HUES64 (cell line): Measurements from ENCODE around the gene HASPIN.
"Not testable (repeated sequence)": the region's sequence is repeated elsewhere in the genome, so short reads cannot be mapped to it uniquely, and the experiment has no call there.

ENCODE experiments used
- H3K27ac ChIP-seq: 2 replicates; pipeline ENCODE4 v1.7.0; 2013; ENCODE audit warnings: low read depth, low read length, inconsistent platforms
- H3K27me3 ChIP-seq: 2 replicates; pipeline ENCODE4 v1.6.1; 2013; ENCODE audit warnings: mild to moderate bottlenecking, low read length; ENCODE audit not compliant: insufficient read depth
- H3K36me3 ChIP-seq: 2 replicates; pipeline ENCODE4 v1.6.1; 2013; ENCODE audit warnings: mild to moderate bottlenecking, low read length; ENCODE audit not compliant: insufficient read depth
- H3K4me1 ChIP-seq: 2 replicates; pipeline ENCODE4 v1.6.1; 2013; ENCODE audit warnings: mild to moderate bottlenecking, low read length, moderate library complexity; ENCODE audit not compliant: insufficient read depth
- H3K4me3 ChIP-seq: 2 replicates; pipeline ENCODE4 v1.5.1; 2013; ENCODE audit warnings: mild to moderate bottlenecking, low read length, moderate library complexity
- H3K9ac ChIP-seq: 2 replicates; pipeline ENCODE4 v1.6.1; 2013; ENCODE audit warnings: mild to moderate bottlenecking, low read depth, low read length
- H3K9me3 ChIP-seq: 2 replicates; pipeline ENCODE4 v1.6.1; 2013; ENCODE audit warnings: low read depth, low read length; ENCODE audit not compliant: insufficient read depth
- WGBS: fragments of 150-250, 120-280 bp; methylation state at CpG from one replicate; pipeline ENCODE4 v1.1.7; 2013; ENCODE audit warnings: missing lambda C conversion rate; 5-methylcytosine and 5-hydroxymethylcytosine counted together

HASPIN gene

GRCh38 chr17:3697103-3697476 lies 26.6 kb upstream of the HASPIN start:
- Histone ChIP-seq H3K9me3 (peaks cover 5% of the 10 kb centered on the region; the same call in 1 of the 2 replicates), H3K4me1 (peaks cover 8% of the 10 kb centered on the region; the same call in 1 of the 2 replicates), H3K27me3 (peaks cover 49% of the 10 kb centered on the region), H3K9ac (no peak overlapping the region), H3K4me3 (no peak overlapping the region), H3K36me3 (no peaks in the 10 kb centered on the region), H3K27ac (no peak overlapping the region)
- 76% methylated on average over 12 of the region's 12 CpGs for WGBS

DNA sequence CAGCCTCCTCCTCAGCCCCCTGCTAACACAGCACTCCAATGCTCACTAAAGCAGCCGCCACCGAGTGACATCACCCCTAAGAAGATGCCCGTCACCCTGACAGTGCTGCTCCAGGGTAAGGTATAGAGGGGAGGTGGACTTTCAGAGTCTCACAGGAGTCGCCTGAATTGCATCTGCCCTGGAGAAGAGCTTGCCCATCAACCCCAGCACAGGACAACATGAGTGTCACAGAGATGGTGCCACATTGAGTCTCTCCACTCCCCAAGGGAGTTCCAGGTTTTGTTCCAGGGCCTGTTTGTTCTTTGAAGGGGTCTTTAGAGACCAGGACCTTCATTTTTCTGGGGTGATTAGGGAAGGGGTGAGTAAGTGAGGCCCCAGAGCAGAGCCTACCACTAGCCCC lies 25.6 kb upstream of the HASPIN start:
- peaks cover 8% of the 10 kb centered on the region; the same call in 1 of the 2 replicates for H3K4me1 ChIP-seq
- H3K4me3 ChIP-seq, result no peak overlapping the region
- H3K36me3 ChIP-seq, result no peaks in the 10 kb centered on the region
- peaks cover 49% of the 10 kb centered on the region for H3K27me3 ChIP-seq
- H3K27ac ChIP-seq, result no peak overlapping the region
- peaks cover 5% of the 10 kb centered on the region; the same call in 1 of the 2 replicates for H3K9me3 ChIP-seq
- 81% methylated on average over 4 of the region's 4 CpGs for WGBS
- H3K9ac ChIP-seq, result no peak overlapping the region

DNA sequence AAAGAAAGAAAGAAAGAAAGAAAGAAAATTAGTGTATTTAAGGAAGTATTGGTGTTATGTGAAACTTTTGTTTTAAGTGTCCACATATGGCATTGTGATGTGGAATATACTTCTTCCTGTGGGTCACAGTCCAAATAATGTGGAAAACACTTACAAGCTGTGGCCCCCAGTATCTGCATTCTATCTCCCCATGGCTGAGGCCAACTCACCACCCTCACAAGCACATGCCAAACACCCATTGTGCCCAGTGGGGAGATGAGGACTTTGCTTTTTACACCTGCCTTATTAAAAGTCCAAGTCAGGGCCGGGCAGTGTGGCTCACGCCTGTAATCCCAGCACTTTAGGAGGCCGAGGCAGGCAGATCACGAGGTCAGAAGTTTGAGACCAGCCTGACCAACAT lies 23.8 kb upstream of the HASPIN start:
- Histone ChIP-seq H3K9ac (no peak overlapping the region), H3K9me3 (peaks cover 5% of the 10 kb centered on the region; the same call in 1 of the 2 replicates), H3K4me3 (no peak overlapping the region), H3K4me1 (0 out of 2 replicates have a peak, but pooled peaks cover 3% of the 10 kb centered on the region), H3K27me3 (peaks cover 36% of the 10 kb centered on the region), H3K36me3 (no peaks in the 10 kb centered on the region), H3K27ac (no peak overlapping the region)
- 91% methylated on average over 4 of the region's 4 CpGs for WGBS

GRCh38 chr17:3702041-3702539 lies 21.6 kb upstream of the HASPIN start:
- H3K27ac ChIP-seq, H3K4me3 ChIP-seq, H3K9ac ChIP-seq, H3K36me3 ChIP-seq, H3K4me1 ChIP-seq, H3K9me3 ChIP-seq: not testable (repeated sequence)
- 88% methylated on average over 7 of the region's 7 CpGs for WGBS
- peaks cover 16% of the 10 kb centered on the region for H3K27me3 ChIP-seq

GRCh38 chr17:3704931-3705717 lies 18.6 kb upstream of the HASPIN start:
- Histone ChIP-seq H3K9ac (no peak overlapping the region), H3K27me3 (no peaks in the 10 kb centered on the region), H3K4me1 (no peaks in the 10 kb centered on the region), H3K36me3 (no peaks in the 10 kb centered on the region), H3K4me3 (no peak overlapping the region), H3K27ac (no peak overlapping the region), H3K9me3 (no peaks in the 10 kb centered on the region)
- WGBS, result 88% methylated on average over 19 of the region's 20 CpGs

DNA sequence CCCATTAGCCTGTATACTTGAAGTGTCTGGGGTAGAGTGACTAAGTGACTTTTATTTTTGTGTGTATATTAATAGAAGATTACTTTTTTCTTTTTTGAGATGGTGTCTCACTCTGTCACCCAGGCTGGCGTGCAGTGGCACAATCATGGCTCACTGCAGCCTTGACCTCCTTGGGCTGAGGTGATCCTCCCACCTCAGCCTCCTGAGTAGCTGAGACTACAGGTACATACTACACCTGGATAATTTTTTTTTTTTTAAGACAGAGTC lies 18.1 kb upstream of the HASPIN start:
- not testable (repeated sequence) for H3K9me3 ChIP-seq, H3K27me3 ChIP-seq, H3K27ac ChIP-seq, H3K4me1 ChIP-seq, H3K9ac ChIP-seq, H3K4me3 ChIP-seq, H3K36me3 ChIP-seq
- 85% methylated on average over 1 of the region's 1 CpG for WGBS

- WGBS, result 97% methylated on average over 3 of the region's 3 CpGs
- Histone ChIP-seq H3K9ac (no peak overlapping the region), H3K27me3 (no peaks in the 10 kb centered on the region), H3K36me3 (peaks cover 7% of the 10 kb centered on the region; the same call in 1 of the 2 replicates), H3K4me3 (no peak overlapping the region), H3K9me3 (no peaks in the 10 kb centered on the region), H3K27ac (no peak overlapping the region), H3K4me1 (peaks cover 3% of the 10 kb centered on the region; the same call in 1 of the 2 replicates)
These were observed 15.3 kb upstream of the HASPIN start for GRCh38 chr17:3708366-3708765.

DNA sequence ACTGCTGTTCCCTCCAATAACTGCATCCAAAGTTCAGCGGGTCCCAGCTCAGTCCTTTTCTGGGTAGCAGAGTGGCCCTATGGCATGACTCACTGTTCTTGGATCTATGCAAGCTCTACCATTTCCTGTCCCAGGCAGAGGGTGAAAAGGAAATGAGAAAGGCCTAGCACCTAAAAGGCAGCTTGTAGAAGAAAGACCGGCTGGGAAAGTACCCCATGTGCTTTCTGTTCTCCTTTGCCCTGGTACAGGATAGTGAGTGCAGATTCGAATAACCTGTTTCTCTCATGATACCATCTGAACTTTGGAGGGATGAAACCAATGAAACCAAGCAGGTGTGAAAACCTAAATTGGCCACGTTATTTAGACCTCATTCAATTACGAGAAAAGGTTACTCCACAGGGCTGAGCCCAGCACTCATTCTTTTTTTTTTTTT lies 12.7 kb upstream of the HASPIN start:
- no peaks in the 10 kb centered on the region for H3K9me3 ChIP-seq
- no peaks in the 10 kb centered on the region for H3K27me3 ChIP-seq
- no peak overlapping the region for H3K4me3 ChIP-seq
- H3K9ac ChIP-seq, result no peak overlapping the region
- no peak overlapping the region for H3K27ac ChIP-seq
- peaks cover 3% of the 10 kb centered on the region; the same call in 1 of the 2 replicates for H3K4me1 ChIP-seq
- WGBS, result 74% methylated on average over 5 of the region's 5 CpGs
- peaks cover 21% of the 10 kb centered on the region for H3K36me3 ChIP-seq

- H3K4me1 ChIP-seq, result peaks cover 3% of the 10 kb centered on the region; the same call in 1 of the 2 replicates
- no peak overlapping the region for H3K9ac ChIP-seq
- H3K36me3 ChIP-seq, result peaks cover 39% of the 10 kb centered on the region
- H3K9me3 ChIP-seq, result no peaks in the 10 kb centered on the region
- H3K4me3 ChIP-seq, result no peak overlapping the region
- no peaks in the 10 kb centered on the region for H3K27me3 ChIP-seq
- WGBS, result 87% methylated on average over 13 of the region's 13 CpGs
- no peak overlapping the region for H3K27ac ChIP-seq
These were observed 10.8 kb upstream of the HASPIN start for GRCh38 chr17:3712811-3713463.

DNA sequence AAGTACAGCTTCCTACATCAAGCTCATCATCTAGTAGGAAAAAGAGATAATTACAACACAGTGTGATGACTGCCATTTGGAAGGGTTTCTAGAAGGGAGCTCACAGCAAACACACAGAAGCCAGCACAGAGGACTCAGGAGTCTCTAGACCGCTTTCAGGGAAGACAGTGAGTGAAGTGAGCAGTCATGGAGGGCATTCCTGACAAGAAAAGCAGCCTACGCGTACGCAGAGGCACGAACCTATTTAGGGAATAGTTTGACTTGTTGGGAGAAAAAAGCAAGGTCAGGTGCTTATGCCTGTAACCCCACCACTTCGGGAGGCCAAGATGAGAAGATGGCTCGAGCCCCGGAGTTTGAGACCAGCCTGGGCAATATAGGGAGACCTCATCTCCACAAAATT lies 8.4 kb upstream of the HASPIN start:
- WGBS, result 87% methylated on average over 8 of the region's 8 CpGs
- peaks cover 57% of the 10 kb centered on the region for H3K36me3 ChIP-seq
- H3K4me1 ChIP-seq, result peaks cover 3% of the 10 kb centered on the region; the same call in 1 of the 2 replicates

GRCh38 chr17:3718201-3718600 lies 5.5 kb upstream of the HASPIN start:
- 96% methylated on average over 4 of the region's 4 CpGs for WGBS
- no peaks in the 10 kb centered on the region for H3K9me3 ChIP-seq
- H3K4me3 ChIP-seq, result no peak overlapping the region
- peaks cover 51% of the 10 kb centered on the region for H3K36me3 ChIP-seq
- H3K4me1 ChIP-seq, result 0 out of 2 replicates have a peak, but pooled peaks cover 5% of the 10 kb centered on the region
- H3K9ac ChIP-seq, result no peak overlapping the region
- no peaks in the 10 kb centered on the region for H3K27me3 ChIP-seq
- no peak overlapping the region for H3K27ac ChIP-seq

More for the DNA sequence above, 8.4 kb upstream of the HASPIN start:
- no peak overlapping the region for H3K4me3 ChIP-seq
- no peak overlapping the region for H3K9ac ChIP-seq
- H3K27me3 ChIP-seq, result no peaks in the 10 kb centered on the region
- H3K27ac ChIP-seq, result no peak overlapping the region
- H3K9me3 ChIP-seq, result no peaks in the 10 kb centered on the region
